Measurements from ENCODE around the gene AGPS.
"Not testable (repeated sequence)": the region's sequence is repeated elsewhere in the genome, so short reads cannot be mapped to it uniquely, and the experiment has no call there.

The AGPS gene

DNA sequence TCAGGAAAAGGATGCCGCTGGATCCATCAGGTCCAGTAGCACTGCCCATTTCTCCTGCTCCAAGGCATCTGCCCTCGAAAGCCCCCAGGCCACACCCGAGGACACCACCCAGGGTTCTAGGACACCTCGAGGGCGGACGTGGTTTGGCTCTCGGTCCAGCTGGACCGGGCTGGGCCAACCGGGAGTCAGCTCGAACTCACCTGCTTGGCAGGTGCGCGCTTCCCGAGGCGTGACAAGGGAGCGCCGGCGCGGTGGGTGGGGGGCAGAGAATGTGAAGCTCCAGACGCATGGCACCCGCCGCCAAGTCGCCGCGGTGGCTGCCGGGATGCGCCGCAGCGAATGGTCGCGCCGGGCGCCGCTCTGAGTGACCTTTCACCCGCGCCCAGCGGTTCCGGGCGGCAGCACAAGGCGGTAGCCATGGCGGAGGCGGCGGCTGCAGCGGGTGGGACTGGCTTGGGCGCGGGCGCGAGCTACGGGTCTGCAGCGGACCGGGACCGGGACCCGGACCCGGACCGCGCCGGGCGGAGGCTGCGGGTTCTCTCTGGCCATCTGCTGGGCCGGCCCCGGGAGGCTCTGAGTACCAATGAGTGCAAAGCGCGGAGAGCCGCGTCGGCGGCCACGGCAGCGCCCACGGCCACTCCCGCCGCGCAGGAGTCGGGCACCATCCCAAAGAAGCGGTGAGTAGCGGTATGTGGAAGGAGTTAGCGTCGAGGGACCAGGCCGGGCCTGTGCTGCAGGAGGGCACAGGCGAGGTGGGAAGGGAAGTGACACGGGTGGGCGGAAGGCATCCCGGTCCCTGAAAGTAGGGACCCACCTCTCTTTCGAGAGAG lies at the start of gene AGPS:
Gene AGPS, plus strand, starts transcription at position 401 of the 830 bp plus-strand sequence. Its CDS starts 17 bp downstream, at position 418.
- peak; percentile 23 for DNase-seq

DNA sequence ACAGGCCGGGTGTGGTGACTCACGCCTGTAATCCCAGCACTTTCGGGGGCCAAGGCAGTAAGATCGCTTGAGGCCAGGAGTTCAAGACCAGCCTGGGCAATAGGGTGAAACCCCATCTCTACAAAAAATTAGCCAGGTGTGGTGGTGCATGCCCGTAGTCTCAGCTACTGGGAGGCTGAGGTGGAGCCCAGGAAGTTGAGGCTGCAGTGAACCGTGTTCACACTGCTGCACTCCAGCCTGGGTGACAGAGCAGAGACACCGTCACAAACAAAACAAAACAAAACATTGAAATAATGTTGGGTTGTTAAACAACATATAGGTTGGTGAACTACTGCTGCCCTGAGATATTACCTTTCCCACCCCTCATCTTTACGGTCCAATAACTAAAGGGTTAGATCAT lies 48.8 kb upstream of the AGPS start:
- DNase-seq, result no peak

DNA sequence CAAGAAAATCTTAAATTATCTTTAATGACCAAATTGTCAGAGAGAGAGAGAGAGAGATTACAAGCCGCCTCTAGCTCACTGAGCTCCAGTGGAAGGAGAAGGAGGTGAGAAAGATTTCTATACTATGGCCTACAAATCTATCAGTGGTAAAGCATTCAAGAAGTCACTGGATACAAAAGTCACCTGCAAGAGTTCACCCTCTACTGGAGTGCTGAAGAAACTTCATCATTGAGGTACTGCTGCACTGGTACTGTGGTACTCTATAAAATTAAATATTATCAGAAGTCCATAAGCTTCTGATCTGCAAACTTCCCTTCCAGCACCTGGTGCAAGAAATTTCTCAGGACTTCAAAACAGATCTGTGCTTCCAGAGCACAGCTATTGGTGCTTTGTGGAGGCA lies 48.3 kb upstream of the AGPS start:
- DNase-seq, result no peak

DNA sequence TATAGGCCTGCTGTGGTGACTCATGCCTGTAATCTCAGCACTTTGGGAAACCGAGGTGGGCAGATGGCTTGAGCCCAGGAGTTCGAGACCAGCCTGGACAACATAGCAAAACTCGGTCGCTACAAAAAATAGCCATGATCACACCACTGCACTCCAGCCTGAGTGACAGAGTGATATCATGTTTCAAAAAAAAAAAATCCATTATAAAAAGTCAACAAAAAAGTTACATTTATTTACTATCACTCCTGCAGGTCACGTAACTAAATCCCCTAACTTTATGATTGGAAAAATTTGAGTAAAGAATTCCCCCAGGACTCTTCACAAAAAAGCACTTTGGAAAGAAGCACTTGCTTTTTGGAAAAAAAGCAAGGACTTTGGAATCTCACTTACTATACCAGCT lies 46.4 kb upstream of the AGPS start:
- no peak for DNase-seq

DNA sequence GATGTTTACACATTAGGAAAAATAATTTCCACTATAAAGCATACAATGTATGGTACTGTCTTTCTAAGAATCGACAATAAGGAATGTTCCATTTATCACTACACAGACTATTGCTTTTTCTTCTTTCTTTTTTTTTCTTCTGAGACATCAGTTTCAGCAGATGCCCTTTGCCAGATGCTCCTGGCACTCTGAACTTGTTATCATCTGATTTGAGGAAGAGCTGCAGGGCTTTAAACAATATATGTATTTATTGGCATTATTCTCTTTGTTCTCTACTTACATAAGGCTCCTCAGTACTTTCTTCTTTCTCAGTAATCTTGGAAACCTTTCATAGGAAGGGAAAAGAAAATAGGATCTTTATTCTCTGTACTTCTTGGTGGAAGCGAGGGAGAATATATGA lies 45.0 kb upstream of the AGPS start:
- no peak for DNase-seq

DNA sequence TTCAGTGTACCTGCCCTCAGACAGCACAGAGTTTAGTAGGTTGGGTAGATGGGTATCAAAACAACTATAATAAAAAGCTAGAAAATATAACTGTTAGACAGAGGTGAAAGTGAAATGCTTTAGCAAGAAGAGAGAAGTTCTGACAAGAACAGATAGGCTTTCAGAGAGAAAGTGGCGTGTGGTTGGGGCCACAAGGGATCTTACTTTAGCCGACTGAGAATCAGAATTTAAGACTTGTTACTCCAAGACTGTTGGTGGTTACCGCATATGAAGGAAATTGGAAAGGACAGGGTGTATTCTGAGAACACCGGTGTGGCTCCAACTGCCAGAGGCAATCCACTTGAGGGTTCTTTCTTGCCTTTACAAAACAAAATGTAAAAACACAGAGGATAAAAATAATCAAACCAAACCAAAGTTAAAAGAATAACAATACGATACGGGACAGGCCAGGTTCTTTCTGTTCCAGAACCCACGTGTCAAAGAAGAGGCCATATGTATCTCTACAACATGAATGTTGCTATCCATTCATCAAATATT lies 44.4 kb upstream of the AGPS start:
- no peak for DNase-seq

DNA sequence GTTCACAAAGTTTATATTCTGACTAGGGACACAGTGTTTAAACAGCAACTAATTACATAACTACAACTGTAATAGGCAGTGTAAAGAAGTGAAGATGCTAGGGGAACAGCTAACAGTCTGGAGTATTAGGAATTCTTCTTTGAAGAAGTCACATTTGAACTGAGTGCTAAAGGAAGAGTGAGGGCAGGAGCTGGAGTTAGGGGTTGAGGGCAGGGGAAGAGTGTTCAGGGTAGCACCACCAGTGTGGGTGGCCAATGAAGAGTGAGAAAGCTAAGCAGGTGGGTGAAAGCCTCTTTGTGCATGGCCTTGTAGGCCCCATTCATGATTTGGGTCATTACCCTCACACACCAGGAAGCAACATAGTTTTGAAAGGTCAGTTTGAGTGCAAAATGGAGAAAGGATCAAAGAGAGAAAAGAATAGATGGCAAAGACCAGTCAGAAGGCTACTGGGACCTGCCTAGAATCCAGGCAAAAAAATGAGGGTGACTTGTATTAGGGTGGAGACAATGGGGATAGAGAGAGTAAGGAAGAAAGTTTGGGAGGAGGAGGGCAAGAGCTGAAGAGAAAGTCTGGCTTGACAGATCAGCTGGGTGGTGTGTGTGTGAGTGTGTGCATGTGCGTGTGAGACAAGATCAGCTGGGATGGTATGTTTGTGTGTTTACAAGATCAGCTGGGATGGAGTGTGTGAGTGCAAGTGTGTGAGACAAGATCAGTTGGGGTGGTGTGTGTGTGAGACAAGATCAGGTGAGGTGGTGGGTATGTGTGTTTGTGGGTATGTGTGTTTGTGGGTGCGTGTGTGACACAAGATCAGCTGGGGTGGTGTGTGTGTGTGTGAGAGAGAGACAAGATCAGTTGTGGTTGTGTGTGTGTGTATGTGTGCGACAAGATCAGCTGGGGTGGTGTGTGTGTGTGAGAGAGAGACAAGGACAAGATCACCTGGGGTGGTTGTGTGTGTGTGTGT lies 43.6 kb upstream of the AGPS start:
- no peak for DNase-seq

DNA sequence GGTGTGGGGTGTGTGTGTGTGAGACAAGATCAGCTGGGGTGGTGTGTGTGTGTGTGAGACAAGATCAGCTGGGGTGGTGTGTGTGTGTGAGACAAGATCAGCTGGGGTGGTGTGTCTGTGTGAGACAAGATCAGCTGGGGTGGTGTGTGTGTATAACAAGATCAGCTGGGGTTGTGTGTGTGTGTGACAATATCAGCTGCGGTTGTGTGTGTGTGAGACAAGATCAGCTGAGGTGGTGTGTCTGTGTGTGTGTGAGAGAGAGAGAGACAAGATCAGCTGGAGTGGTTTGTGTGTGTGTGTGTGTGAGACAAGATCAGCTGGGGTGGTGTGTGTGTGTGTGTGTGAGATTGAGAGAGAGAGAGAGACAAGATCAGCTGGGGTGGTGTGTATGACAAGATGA lies 41.9 kb upstream of the AGPS start:
- DNase-seq, result not testable (repeated sequence)

DNA sequence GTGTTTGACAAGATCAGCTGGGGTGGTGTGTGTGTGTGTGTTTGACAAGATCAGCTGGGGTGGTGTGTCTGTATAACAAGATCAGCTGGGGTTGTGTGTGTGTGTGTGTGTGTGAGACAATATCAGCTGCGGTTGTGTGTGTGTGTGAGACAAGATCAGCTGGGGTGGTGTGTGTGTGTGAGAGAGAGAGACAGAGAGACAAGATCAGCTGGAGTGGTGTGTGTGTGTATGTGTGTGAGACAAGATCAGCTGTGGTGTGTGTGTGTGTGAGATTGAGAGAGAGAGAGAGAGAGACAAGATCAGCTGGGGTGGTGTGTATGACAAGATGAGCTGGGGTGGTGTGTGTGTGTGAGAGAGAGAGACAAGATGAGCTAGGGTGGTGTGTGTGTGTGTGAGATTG lies 41.5 kb upstream of the AGPS start:
- DNase-seq, result not testable (repeated sequence)

DNA sequence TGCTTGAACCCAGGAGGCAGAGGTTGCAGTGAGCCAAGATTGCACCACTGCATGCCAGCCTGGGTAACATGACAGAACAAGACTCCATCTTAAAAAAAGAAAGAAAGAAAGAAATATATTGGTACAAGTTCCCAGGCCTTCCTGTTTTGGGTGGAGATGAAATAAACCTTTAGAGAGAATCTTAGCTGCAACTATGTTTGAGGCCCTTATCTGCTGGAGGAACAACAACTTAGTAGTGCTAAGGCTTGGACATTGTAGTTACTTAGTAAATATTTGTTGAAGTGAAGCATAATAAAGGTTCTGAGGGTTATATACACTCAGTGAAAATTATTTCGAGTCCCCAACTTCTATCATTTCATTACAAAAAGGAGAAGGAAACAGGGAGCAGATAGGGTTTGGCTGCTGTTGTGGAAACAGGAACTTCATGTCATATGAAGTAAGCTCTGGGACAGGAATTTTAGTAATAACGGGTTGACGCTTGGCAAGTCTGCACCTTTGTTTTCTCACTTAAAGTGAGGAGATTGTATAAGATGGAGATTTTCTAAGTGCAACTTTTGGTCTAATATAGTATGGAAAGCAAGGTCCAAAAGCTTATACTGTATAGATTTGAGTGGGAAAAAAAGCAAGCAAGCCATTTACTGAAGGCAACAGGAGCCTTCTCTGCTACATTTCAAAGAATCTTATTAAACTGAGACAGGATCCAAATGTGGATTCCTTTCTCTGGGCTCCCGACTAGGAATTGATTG lies 40.0 kb upstream of the AGPS start:
- no peak for DNase-seq

DNA sequence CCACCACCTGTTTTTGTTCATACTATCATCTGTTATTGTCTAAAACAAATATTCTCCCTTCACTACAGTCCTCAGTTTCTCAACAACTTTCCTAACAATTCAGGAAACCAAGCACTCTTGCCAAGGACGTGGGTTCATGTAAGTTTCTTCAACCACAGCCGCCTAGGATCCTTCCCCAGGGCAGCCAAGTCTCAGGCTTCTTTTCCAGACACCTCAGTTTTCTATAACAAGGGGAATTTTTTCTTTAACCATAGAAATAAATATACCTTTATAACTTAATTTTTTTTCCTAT lies 39.4 kb upstream of the AGPS start:
- no peak for DNase-seq

DNA sequence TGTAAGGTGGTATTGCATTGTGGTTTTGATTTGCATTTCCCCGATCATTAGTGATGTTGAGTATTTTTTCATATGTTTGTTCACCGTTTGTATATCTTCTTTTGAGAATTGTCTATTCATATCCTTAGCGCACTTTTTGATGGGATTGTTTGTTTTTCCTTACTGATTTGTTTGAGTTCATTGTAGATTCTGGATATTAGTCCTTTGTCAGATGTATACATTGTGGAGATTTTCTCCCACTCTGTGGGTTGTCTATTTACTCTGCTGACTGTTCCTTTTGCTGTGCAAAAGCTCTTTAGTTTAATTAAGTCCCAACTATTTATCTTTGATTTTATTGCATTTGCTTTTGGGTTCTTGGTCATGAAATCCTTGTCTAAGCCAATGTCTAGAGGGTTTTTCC lies 38.0 kb upstream of the AGPS start:
- DNase-seq, result peak; percentile 29

DNA sequence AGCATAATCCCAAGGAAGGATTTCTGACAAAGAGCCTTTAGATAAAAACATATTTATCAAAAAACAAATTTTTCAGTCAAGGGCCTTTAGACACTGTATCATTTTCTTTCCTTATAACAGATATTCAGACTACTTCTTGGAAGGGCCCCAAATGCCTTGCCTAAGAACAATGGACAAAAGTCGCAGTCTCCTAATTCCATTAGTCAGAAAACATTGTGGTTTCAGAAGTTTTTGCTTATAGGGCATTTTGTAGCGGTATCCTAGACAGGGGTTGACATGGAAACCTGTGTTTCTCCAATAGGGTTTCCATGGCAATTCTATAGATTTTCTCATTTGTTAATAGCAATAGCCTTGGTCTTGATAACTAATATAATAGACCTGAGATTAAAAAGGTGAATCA lies 36.7 kb upstream of the AGPS start:
- DNase-seq, result no peak

DNA sequence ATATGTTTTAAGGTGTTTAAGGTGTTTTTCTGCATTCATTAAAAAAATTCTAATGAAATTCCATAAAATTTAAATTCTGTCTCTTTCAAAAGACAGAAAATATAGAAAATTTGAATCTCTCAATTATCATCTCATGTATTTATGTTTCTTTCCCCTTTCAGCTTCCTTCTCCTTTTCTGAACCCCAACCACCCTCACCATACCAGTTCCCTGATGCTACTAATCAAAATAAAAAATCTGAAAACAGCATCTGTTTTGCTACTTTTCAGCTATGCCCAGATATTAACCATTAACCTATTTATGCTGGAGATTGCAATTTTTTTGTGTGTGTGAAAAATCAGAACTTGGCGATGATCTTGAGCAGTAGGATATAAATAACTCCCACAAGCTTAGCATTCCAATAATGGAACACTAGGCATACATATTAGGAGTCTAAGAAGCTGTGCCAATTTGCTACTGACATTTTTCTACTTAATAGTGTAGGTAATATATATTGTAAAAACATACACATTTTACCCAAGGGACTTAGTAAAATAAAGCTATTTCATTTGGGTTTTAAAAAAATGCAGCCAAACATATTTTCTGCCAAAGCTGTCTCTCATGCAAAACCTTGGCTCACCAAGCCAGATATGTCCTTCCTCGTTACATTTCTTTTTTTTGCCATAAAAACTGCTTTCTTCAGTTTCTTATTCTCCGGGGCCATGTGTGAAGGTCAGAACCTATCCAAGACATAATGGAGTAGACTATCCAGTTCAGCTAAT lies 32.6 kb upstream of the AGPS start:
- DNase-seq, result no peak

DNA sequence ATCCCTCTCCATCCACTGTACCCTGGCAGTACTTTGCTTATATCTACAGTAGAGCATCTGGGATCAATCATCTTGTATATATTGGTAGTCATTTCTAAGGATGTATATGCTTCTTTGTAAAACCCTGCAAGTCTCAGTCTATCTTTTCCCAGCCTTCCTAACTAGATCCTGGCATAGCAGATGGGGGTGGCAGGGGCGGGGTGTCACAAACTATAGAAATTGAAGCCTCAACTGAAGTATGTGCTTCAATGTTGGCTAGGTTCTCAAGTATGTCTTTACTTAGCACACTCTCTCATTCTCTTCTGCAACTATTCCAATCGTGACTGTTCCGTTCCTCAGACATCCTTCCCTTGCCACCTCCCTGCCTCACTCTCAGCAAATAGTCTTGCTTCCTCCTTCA lies 30.1 kb upstream of the AGPS start:
- DNase-seq, result no peak

DNA sequence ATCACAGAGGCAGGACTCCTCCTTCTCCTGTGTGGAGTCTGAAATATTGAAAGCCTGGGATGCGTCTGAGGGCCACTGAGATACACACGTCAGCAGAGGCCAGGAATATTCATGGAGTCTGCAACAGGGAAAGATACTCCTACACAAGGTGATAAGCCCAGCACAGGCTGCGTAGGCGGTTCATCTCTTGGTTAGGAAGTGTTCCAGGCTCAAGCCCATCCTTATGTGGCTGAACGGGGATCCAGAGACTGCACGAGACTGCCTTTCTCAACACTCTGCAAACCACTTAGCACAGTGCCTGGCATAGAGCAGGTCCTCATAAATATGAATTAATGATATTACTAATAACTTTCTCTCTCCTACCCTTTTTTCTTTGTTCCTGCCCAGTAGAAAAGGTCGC lies 29.2 kb upstream of the AGPS start:
- DNase-seq, result no peak

DNA sequence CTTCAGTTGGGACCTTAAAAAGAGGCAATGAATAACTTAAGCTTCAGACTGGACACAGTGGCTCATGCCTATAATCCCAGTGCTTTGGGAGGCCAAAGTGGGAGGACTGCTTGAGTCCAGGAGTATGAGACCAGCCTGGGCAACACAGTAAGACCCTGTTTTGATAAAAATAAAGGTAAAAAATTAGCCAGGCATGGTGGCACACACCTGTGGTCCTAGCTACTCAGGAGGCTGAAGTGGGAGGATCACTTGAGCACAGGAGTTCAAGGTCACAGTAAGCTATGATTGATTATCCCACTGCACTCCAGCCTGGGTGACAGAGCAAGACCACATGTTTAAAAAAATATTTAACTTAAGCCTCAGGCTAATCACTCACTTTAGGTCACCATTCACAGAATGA lies 26.8 kb upstream of the AGPS start:
- not testable (repeated sequence) for DNase-seq

DNA sequence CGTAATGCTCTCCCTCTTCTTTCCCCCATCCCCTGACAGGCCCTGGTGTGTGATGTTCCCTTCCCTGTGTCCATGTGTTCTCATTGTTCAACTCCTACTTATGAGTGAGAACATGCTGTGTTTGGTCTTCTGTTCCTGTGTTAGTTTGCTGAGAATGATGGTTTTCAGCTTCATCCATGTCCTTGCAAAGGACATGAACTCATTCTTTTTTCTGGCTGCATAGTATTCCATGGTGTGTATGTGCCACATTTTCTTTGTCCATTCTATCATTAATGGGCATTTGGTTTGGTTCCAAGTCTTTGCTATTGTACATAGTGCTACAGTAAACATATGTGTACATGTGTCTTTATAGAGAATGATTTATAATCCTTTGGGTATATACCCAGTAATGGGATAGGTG lies 24.6 kb upstream of the AGPS start:
- DNase-seq, result not testable (repeated sequence)

DNA sequence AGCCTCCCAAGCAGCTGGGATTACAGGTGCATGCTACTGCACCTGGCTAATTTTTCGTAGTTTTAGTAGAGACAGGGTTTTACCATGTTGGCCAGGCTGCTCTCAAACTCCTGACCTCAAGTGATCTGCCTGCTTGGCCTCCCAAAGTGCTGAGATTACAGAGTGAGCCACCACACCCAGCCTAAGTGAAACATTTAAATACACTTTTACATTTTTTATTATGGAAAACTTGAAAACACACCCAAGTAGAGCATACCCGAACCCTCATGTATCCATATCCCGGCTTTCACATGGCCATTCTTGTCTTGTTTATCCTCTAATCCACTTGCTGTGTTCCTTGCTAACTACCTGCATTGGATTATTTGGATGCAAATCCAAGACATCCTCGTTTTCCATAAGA lies 13.2 kb upstream of the AGPS start:
- DNase-seq, result no peak

DNA sequence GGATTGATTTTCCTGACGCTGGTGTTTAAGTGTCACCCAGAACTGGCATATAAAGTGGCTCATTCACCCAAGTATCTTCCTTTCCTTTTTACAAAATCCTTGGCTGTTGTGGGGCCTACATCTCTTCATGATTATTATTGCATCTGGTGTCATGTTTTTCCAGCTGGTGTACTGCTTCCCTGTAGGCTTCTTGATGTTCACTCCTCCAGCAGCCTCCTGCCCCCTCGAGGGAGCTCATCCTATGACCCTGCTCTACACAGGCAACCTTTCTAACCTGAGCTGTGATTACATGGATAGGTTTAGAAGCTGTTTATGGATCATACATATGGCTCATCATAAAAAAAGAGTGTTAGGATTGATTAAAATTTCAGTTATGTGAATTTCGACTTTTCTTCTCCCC lies 12.4 kb upstream of the AGPS start:
- no peak for DNase-seq

DNA sequence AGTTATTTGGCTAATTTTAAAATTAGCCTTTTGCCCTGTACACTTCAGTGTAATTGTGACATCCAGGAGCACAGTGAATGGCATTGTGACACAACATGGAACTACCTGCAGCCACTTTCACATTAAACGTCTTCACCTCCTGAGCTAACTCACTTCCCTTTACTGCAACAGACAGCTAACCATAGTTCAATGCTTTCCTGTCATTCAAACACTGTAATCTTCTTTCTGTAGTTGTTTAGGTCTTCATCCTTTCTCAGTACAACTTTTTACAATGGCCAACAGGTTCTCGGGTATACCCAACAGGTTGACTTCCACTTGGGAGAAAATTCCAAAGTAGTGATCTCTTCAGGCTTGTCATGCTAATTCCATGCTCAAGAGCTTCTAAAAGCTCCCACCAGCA lies 8.6 kb upstream of the AGPS start:
- DNase-seq, result no peak

DNA sequence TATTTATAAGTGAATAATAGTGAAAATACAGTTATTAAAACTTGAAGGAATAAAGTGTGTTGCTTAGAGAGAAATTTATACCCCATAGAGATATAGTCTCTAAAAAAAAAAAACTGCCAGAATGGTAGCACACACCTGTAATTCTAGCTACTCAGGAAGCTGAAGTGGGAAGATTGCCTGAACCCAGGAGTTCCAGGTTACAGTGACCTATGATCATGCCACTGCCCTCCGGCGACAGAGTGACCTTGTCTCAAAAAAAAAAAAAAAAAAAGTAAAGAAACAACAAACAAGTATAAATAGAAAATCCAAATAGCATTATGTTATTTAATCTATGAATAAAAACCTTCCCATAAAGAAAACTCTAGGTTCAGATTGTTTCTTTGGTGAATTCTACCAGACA lies 7.4 kb upstream of the AGPS start:
- DNase-seq, result no peak

All from DMS153 (cell line).